Smooth muscle cell (in vitro differentiated cells): Measurements from ENCODE around the gene COL13A1. TPM values are rescaled to one million over a fixed set of nuclear protein-coding genes. Genes with fewer than 3 reads are reported as not detected.

Experiments
- DNase-seq: peaks from one replicate; lab custom pipeline; 2025; ENCODE audit not compliant: unreplicated experiment; lab: John Stamatoyannopoulos, UW
- H2AFZ ChIP-seq: fragments of 200-600 bp; sonication (generic); 2 replicates; pipeline ENCODE4 v1.6.0; 2016; ENCODE audit warnings: antibody characterized with exemption, low read depth, mild to moderate bottlenecking
- H3F3A ChIP-seq: fragments of 200-600 bp; sonication (generic); 2 replicates; pipeline ENCODE4 v1.6.0; 2017; ENCODE audit warnings: antibody characterized with exemption, low read depth
- H3K27ac ChIP-seq: fragments of 200-600 bp; sonication (generic); 2 replicates; pipeline ENCODE4 v1.5.1; 2016; ENCODE audit warnings: low read depth, mild to moderate bottlenecking
- H3K27me3 ChIP-seq: fragments of 200-600 bp; sonication (generic); 2 replicates; pipeline ENCODE4 v1.6.1; 2016; ENCODE audit warnings: low read depth, mild to moderate bottlenecking
- H3K36me3 ChIP-seq: fragments of 200-600 bp; sonication (generic); 2 replicates; pipeline ENCODE4 v1.5.1; 2016; ENCODE audit warnings: low read depth
- H3K4me1 ChIP-seq: fragments of 200-600 bp; sonication (generic); 2 replicates; pipeline ENCODE4 v1.5.1; 2016; ENCODE audit warnings: low read depth
- H3K4me2 ChIP-seq: fragments of 200-600 bp; sonication (generic); 2 replicates; pipeline ENCODE4 v1.6.0; 2016; ENCODE audit warnings: mild to moderate bottlenecking
- H3K4me3 ChIP-seq: fragments of 200-600 bp; sonication (generic); 2 replicates; pipeline ENCODE4 v1.5.1; 2016; ENCODE audit warnings: mild to moderate bottlenecking
- H3K79me2 ChIP-seq: fragments of 200-600 bp; sonication (generic); 2 replicates; pipeline ENCODE4 v1.6.0; 2016; ENCODE audit warnings: low read depth, mild to moderate bottlenecking
- H3K9ac ChIP-seq: fragments of 200-600 bp; sonication (generic); 2 replicates; pipeline ENCODE4 v1.6.0; 2016; ENCODE audit warnings: low read depth
- H3K9me3 ChIP-seq: fragments of 200-600 bp; sonication (generic); replicated peaks from 2 replicates; pipeline ENCODE4 v1.5.1; 2016; ENCODE audit warnings: low read depth
- H4K20me1 ChIP-seq: fragments of 200-600 bp; sonication (generic); 2 replicates; pipeline ENCODE4 v1.6.0; 2016; ENCODE audit warnings: low read depth
- WGBS: methylation state at CpG from one replicate; pipeline ENCODE4 v1.1.7; 2016; ENCODE audit warnings: low lambda C conversion rate; 5-methylcytosine and 5-hydroxymethylcytosine counted together
- polyA plus RNA-seq: library from polyadenylated mRNA; unstranded; fragments of >200 nt; fragmentation: Nextera tagmentation; extraction: Ambion mirVana; gene quantifications from 2 replicates; pipeline ENCODE4 v1.2.1, GENCODE V29; 2016
- total RNA-seq: library from RNA; depleted of rRNA; stranded (reverse); fragments of >200 nt; gene quantifications from 2 replicates; pipeline ENCODE4 v1.2.3, GENCODE V29; 2014
- TF ChIP-seq, protein P1 (sequence below): fragments of 200-600 bp; sonication (generic); IDR thresholded peaks from 2 replicates; pipeline ENCODE4 v1.5.1; 2017; ENCODE audit warnings: borderline replicate concordance, mild to moderate bottlenecking, antibody characterized with exemption; ENCODE audit not compliant: insufficient read depth, poor library complexity, severe bottlenecking

The COL13A1 gene
- total and polyA plus RNA-seq, 2 experiments from 2014 or later = 6.1 to 15.0 TPM

DNA sequence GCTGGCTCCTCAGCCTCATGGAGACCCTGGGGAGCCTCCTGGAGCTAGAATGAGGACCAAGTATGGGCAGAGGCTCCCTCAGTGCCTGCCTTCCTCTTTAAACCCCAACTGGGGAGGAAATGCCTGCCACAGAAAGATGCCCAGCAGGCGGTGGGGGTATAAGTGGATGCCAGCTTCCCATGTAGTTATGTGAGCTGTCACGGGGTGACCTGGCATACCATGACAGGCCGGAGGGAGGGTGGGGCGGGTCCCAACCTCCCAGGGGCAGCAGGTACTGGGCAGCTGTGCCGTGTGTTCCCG, 35.0 kb downstream of the COL13A1 start:
- Histone ChIP-seq H3K4me3 (no peak overlapping the region), H3K9me3 (no peaks in the 10 kb centered on the region), H2AFZ (no peak overlapping the region), H3K9ac (no peak overlapping the region), H3K4me2 (no peak overlapping the region), H3F3A (no peaks in the 10 kb centered on the region), H3K79me2 (no peaks in the 10 kb centered on the region), H3K27ac (no peak overlapping the region), H3K36me3 (no peaks in the 10 kb centered on the region), H3K27me3 (no peaks in the 10 kb centered on the region), H4K20me1 (no peaks in the 10 kb centered on the region), H3K4me1 (peaks cover 3% of the 10 kb centered on the region)
- no CpG with 5 or more reads among the region's 6 CpGs for WGBS
- TF ChIP-seq, protein P1, sequence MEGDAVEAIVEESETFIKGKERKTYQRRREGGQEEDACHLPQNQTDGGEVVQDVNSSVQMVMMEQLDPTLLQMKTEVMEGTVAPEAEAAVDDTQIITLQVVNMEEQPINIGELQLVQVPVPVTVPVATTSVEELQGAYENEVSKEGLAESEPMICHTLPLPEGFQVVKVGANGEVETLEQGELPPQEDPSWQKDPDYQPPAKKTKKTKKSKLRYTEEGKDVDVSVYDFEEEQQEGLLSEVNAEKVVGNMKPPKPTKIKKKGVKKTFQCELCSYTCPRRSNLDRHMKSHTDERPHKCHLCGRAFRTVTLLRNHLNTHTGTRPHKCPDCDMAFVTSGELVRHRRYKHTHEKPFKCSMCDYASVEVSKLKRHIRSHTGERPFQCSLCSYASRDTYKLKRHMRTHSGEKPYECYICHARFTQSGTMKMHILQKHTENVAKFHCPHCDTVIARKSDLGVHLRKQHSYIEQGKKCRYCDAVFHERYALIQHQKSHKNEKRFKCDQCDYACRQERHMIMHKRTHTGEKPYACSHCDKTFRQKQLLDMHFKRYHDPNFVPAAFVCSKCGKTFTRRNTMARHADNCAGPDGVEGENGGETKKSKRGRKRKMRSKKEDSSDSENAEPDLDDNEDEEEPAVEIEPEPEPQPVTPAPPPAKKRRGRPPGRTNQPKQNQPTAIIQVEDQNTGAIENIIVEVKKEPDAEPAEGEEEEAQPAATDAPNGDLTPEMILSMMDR = no peak
- DNase-seq = no peak

GRCh38 chr10:69837261-69837660, 35.6 kb downstream of the COL13A1 start:
- no peaks in the 10 kb centered on the region for H3F3A ChIP-seq
- no peaks in the 10 kb centered on the region for H3K9me3 ChIP-seq
- H3K9ac ChIP-seq = no peak overlapping the region
- no peak overlapping the region for H3K4me3 ChIP-seq
- H3K79me2 ChIP-seq = no peaks in the 10 kb centered on the region
- H2AFZ ChIP-seq = no peak overlapping the region
- no peak overlapping the region for H3K27ac ChIP-seq
- no peak overlapping the region for H3K4me2 ChIP-seq
- 98% methylated on average over 5 of the region's 5 CpGs for WGBS
- H3K4me1 ChIP-seq = peaks cover 3% of the 10 kb centered on the region
- TF ChIP-seq, protein P1 = no peak
- no peaks in the 10 kb centered on the region for H4K20me1 ChIP-seq
- no peaks in the 10 kb centered on the region for H3K27me3 ChIP-seq
- no peaks in the 10 kb centered on the region for H3K36me3 ChIP-seq
- DNase-seq = no peak

- Histone ChIP-seq H4K20me1 (no peaks in the 10 kb centered on the region), H3K9ac (no peak overlapping the region), H3K79me2 (no peaks in the 10 kb centered on the region), H2AFZ (no peak overlapping the region), H3K4me1 (peaks cover 3% of the 10 kb centered on the region), H3F3A (no peaks in the 10 kb centered on the region), H3K4me3 (no peak overlapping the region), H3K27me3 (no peaks in the 10 kb centered on the region), H3K4me2 (no peak overlapping the region), H3K9me3 (no peaks in the 10 kb centered on the region), H3K27ac (no peak overlapping the region), H3K36me3 (no peaks in the 10 kb centered on the region)
- 96% methylated on average over 5 of the region's 5 CpGs for WGBS
- DNase-seq = no peak
- TF ChIP-seq, protein P1 = no peak
Measured at GRCh38 chr10:69838418-69838817, 36.7 kb downstream of the COL13A1 start.

DNA sequence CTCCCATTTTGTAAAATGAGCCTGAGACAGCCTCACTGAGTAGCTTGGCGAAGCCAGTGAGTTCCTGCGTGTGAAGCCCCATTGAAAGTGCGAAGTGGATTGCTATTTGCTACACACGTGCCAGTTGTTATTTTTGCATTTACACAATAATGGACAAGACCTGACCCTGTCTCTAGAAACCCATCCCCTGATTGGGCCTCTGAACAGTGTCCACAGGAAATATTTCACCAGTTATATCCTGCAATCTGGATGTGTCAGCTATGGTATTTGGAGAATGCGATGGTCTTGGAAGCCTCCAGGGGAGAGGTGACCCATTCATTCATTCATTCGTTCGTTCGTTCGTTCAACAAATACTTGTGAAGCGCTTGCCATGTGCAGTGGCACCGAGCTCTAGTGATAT, 37.1 kb downstream of the COL13A1 start:
- 73% methylated on average over 11 of the region's 11 CpGs for WGBS

More for the DNA sequence above, 37.1 kb downstream of the COL13A1 start:
- Histone ChIP-seq H3K4me3 (no peak overlapping the region), H3K9ac (no peak overlapping the region), H3K27me3 (no peaks in the 10 kb centered on the region), H3K4me1 (peaks cover 3% of the 10 kb centered on the region), H3F3A (no peaks in the 10 kb centered on the region), H3K27ac (no peak overlapping the region), H4K20me1 (no peaks in the 10 kb centered on the region), H3K9me3 (no peaks in the 10 kb centered on the region), H3K4me2 (no peak overlapping the region), H3K36me3 (no peaks in the 10 kb centered on the region), H2AFZ (no peak overlapping the region), H3K79me2 (no peaks in the 10 kb centered on the region)
- no peak for DNase-seq
- TF ChIP-seq, protein P1 = no peak
